Colonic mucosa (tissue), 4 donors: ENCODE results near the gene PDILT. TPM values are rescaled to one million over a fixed set of nuclear protein-coding genes. Genes with fewer than 3 reads are reported as not detected.
"Not testable (repeated sequence)": the region's sequence is repeated elsewhere in the genome, so short reads cannot be mapped to it uniquely, and the experiment has no call there.

ENCODE experiments used
- DNase-seq: peaks from one replicate; pipeline ENCODE4 v3.0.0-alpha.2; 2020
- H3K27ac ChIP-seq: fragments of 200-600 bp; one replicate; pipeline ENCODE4 v1.8.0; 2021
- H3K27me3 ChIP-seq: fragments of 200-600 bp; one replicate; pipeline ENCODE4 v1.8.0; 2021
- H3K36me3 ChIP-seq: fragments of 200-600 bp; one replicate; pipeline ENCODE4 v1.8.0; 2021
- H3K4me1 ChIP-seq: fragments of 200-600 bp; one replicate; pipeline ENCODE4 v1.8.0; 2021; ENCODE audit warnings: mild to moderate bottlenecking
- H3K4me3 ChIP-seq: fragments of 200-600 bp; one replicate; pipeline ENCODE4 v1.8.0; 2021
- H3K9ac ChIP-seq, 2 donors: one replicate each; pipeline ENCODE4 v1.7.0; 2013; ENCODE audit warnings: control low read depth in 2 of 2, low read depth in 2 of 2, low read length in 2 of 2
- H3K9me3 ChIP-seq: fragments of 200-600 bp; one replicate; pipeline ENCODE4 v1.8.0; 2021
- intact Hi-C: fragments of 100-400 bp; cut with DNase I; formaldehyde crosslinking; loops from one replicate; pipeline ENCODE4 v1.14.1; 2022
- total RNA-seq, 2 donors: library from RNA; stranded (reverse); fragmentation: NEBNext Ultra II Directional in 1 of 2; extraction: Animal tissue kit (Norgen Biotek cat#: 25700) in 1 of 2; gene quantifications; one replicate each; pipeline ENCODE4 v1.2.1, GENCODE V29; 2021
- TF ChIP-seq, protein P1 (sequence below): fragments of 200-600 bp; IDR thresholded peaks from one replicate; pipeline ENCODE4 v1.8.0; 2022; ENCODE audit warnings: antibody characterized with exemption, mild to moderate bottlenecking
- donor health status: healthy.
- donor health status: DM: no; HTN: no; CAD: no.
- donor health status: DM: no; HTN: no; CAD: no.

Gene PDILT
- total RNA-seq, 2 donors from 2014 or later: not detected

GRCh38 chr16:20318006-20318405 lies 86.5 kb downstream of the PDILT start:
- H3K27me3 ChIP-seq: no peaks in the 10 kb centered on the region
- H3K9me3 ChIP-seq: no peaks in the 10 kb centered on the region
- no peak overlapping the region for H3K4me3 ChIP-seq
- no peak overlapping the region for H3K9ac ChIP-seq
- no peak for DNase-seq
- no peak overlapping the region for H3K27ac ChIP-seq
- H3K36me3 ChIP-seq: no peaks in the 10 kb centered on the region
- intact Hi-C loops: no loop called here
- no peaks in the 10 kb centered on the region for H3K4me1 ChIP-seq
- TF ChIP-seq, protein P1, sequence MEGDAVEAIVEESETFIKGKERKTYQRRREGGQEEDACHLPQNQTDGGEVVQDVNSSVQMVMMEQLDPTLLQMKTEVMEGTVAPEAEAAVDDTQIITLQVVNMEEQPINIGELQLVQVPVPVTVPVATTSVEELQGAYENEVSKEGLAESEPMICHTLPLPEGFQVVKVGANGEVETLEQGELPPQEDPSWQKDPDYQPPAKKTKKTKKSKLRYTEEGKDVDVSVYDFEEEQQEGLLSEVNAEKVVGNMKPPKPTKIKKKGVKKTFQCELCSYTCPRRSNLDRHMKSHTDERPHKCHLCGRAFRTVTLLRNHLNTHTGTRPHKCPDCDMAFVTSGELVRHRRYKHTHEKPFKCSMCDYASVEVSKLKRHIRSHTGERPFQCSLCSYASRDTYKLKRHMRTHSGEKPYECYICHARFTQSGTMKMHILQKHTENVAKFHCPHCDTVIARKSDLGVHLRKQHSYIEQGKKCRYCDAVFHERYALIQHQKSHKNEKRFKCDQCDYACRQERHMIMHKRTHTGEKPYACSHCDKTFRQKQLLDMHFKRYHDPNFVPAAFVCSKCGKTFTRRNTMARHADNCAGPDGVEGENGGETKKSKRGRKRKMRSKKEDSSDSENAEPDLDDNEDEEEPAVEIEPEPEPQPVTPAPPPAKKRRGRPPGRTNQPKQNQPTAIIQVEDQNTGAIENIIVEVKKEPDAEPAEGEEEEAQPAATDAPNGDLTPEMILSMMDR: no peak

GRCh38 chr16:20317117-20317516 lies 87.4 kb downstream of the PDILT start:
- H3K4me1 ChIP-seq: no peaks in the 10 kb centered on the region
- H3K4me3 ChIP-seq: no peak overlapping the region
- TF ChIP-seq, protein P1: no peak
- intact Hi-C loops: no loop called here
- DNase-seq: no peak
- H3K9me3 ChIP-seq: no peaks in the 10 kb centered on the region
- H3K27ac ChIP-seq: no peak overlapping the region
- no peaks in the 10 kb centered on the region for H3K27me3 ChIP-seq
- no peaks in the 10 kb centered on the region for H3K36me3 ChIP-seq
- H3K9ac ChIP-seq: no peak overlapping the region

DNA sequence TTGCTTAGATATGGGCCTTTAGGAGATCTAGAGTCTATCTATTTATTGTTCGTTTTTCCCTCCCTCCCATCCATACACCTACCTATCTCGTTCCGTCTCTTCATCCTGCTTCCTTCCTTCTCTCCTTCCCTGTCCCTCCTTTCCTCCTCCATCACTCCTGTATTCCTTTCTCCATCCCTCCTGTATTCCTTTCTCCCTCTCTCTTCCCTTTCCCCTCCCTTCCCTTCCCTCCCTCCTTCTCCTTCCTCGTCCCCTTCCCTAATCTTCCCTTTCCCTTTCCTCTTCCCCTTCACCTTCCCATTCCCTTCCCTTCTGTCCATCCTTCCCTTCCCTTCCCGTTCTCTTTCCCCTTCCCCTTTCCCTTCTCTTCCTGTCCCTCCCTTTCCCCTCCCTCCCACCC lies 87.8 kb downstream of the PDILT start:
- H3K27ac ChIP-seq: no peak overlapping the region
- H3K27me3 ChIP-seq: no peaks in the 10 kb centered on the region
- H3K4me3 ChIP-seq: no peak overlapping the region
- H3K9me3 ChIP-seq: no peaks in the 10 kb centered on the region
- intact Hi-C loops: no loop called here
- H3K4me1 ChIP-seq: no peaks in the 10 kb centered on the region
- TF ChIP-seq, protein P1: no peak
- H3K9ac ChIP-seq: no peak overlapping the region
- DNase-seq: no peak
- H3K36me3 ChIP-seq: no peaks in the 10 kb centered on the region

DNA sequence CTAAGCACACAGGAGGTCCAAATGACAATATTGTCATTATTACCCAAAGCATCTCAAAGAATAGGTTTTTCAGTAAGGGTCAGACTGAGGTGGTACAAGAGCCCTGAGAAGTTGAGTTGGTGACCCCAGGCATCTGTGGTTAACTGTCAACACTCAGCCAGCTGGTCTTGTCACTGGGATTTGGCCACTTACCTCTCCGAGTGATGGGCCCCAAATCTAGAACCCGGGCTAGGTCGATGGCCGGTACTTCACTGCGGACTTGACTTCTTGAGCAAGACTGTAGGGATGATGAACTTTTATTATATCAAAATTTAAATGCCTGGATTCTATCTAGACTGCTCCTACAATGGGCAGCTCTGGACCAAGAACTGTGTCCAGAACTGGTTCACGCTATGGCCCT lies 88.8 kb downstream of the PDILT start:
- TF ChIP-seq, protein P1: no peak
- H3K36me3 ChIP-seq: no peaks in the 10 kb centered on the region
- no peak for DNase-seq
- no peaks in the 10 kb centered on the region for H3K4me1 ChIP-seq
- H3K27me3 ChIP-seq: no peaks in the 10 kb centered on the region
- H3K9ac ChIP-seq: no peak overlapping the region
- no peaks in the 10 kb centered on the region for H3K9me3 ChIP-seq
- intact Hi-C loops: no loop called here
- no peak overlapping the region for H3K27ac ChIP-seq
- no peak overlapping the region for H3K4me3 ChIP-seq

DNA sequence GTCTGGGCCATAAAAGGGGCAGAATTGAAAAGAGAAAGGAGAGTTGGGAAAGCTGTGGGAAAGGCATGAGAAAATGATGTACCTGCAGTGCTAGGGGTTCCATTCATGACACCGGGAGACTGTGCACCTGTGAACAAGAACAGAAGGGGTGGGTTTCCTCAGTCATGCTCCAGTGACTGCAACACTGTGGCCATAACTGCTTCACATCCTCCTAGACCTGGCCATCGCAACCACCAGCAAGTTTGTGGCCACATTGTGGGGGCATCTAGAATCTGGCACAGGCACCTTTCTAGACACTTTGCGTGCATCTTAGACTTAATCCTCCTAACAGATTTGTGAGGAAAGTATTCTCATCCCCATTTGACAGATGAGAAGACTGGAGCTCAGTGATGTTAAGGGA lies 90.0 kb downstream of the PDILT start:
- TF ChIP-seq, protein P1: no peak
- intact Hi-C loops: no loop called here
- H3K4me3 ChIP-seq: no peak overlapping the region
- H3K9me3 ChIP-seq: no peaks in the 10 kb centered on the region
- no peak for DNase-seq
- H3K27me3 ChIP-seq: no peaks in the 10 kb centered on the region
- no peaks in the 10 kb centered on the region for H3K36me3 ChIP-seq
- no peaks in the 10 kb centered on the region for H3K4me1 ChIP-seq
- H3K9ac ChIP-seq: no peak overlapping the region
- H3K27ac ChIP-seq: no peak overlapping the region

- no peaks in the 10 kb centered on the region for H3K27me3 ChIP-seq
- DNase-seq: no peak
- H3K4me1 ChIP-seq: no peaks in the 10 kb centered on the region
- no peak overlapping the region for H3K9ac ChIP-seq
- TF ChIP-seq, protein P1: no peak
- no peak overlapping the region for H3K4me3 ChIP-seq
- H3K9me3 ChIP-seq: no peaks in the 10 kb centered on the region
- intact Hi-C loops: no loop called here
- no peak overlapping the region for H3K27ac ChIP-seq
- no peaks in the 10 kb centered on the region for H3K36me3 ChIP-seq
Measured at GRCh38 chr16:20313741-20314140, 90.8 kb downstream of the PDILT start.

DNA sequence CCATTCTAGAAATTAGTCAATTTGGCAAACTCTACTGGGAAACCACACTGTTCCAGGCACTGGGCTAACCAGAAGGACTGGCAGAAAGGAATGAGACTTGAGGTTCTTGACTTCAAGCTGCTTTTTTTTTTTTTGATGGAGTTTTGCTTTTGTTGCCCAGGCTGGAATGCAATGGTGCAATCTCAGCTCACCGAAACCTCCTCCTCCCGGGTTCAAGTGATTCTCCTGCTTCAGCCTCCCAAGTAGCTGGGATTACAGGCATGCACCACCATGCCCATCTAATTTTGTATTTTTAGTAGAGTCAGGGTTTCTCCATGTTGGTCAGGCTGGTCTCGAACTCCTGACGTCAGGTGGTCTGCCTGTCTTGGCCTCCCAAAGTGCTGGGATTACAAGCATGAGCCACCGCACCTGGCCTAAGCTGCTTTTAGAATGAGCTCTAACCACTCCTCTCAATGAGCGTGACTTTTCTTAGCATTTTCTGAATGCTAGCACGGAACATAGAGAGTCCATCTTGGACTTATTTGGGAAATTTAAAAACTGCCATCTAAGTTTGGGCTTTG lies 91.9 kb downstream of the PDILT start:
- H3K27me3 ChIP-seq, H3K9ac ChIP-seq, H3K27ac ChIP-seq, DNase-seq, H3K9me3 ChIP-seq, H3K36me3 ChIP-seq, H3K4me1 ChIP-seq, intact Hi-C loops, H3K4me3 ChIP-seq: not testable (repeated sequence)
